GM23248 (cell line): ENCODE measurements around the gene HECTD2.

Source experiments
- EZH2 ChIP-seq: fragments of 200-600 bp; sonication (generic); IDR thresholded peaks from 2 replicates; pipeline ENCODE4 v1.6.1; 2018; ENCODE audit warnings: antibody characterized with exemption, mild to moderate bottlenecking; ENCODE audit not compliant: insufficient read depth, poor library complexity, severe bottlenecking
- EZH2phosphoT487 ChIP-seq: fragments of 200-600 bp; sonication (generic); IDR thresholded peaks from 2 replicates; pipeline ENCODE4 v1.6.1; 2018; ENCODE audit warnings: antibody characterized with exemption, moderate library complexity, mild to moderate bottlenecking, low read depth; ENCODE audit not compliant: insufficient read depth

- TF ChIP-seq EZH2phosphoT487: no peak
- no peak for TF ChIP-seq EZH2
Observed at GRCh38 chr10:91517394-91517793, 107.2 kb downstream of the HECTD2 start.
